HG03175 (cell line): ENCODE results near the gene OR6C75.
"Not testable (repeated sequence)": the region's sequence is repeated elsewhere in the genome, so short reads cannot be mapped to it uniquely, and the experiment has no call there.

Experiments used
- ATAC-seq: cut with Tn5 transposase; IDR thresholded peaks from one replicate; pipeline ENCODE4 v1.9.1; 2021; ENCODE audit warnings: mild to moderate bottlenecking, moderate library complexity; ENCODE audit not compliant: unreplicated experiment

Gene OR6C75

DNA sequence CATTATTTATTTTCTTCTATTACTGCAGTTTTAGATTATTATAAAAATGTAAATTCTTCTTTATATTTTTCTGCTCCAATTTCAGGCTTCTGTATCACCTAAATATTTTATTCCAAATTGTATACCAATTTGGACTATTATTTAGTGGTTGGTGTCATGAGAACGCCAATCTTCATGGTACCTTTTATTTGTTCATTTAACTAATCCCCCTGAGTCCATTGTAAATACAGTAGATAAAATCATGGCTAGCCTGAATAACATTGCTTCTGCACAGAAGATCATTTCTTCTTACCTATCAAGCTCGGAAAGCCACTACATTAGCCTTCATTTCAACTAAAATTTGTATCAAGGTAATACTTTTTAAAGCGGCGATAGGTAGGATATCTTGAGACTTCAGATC, at the start of gene OR6C75:
Gene OR6C75, plus strand, starts transcription at position 301 of the 400 bp plus-strand sequence. CDS start 2,136 bp downstream, outside the sequence.
- ATAC-seq, result no peak

DNA sequence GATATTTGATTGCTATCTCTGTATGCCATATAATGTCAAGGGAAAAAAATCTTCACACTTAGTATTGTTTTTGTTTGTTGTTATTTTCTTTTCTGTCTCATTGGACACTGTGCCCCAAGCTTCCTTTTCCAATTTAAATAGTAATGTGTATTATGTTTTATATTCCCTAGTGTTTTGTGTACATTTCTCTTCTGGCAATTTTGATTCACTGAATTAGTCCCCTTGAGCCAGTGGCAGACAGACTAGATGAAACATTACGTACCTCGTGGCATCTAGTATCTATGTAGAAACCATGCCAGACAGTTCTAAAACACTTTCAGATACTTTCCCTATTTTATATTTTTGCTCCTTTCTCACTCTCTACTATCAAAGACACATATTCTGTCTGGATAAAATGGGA, 48.7 kb upstream of the OR6C75 start, which contains the start of gene OR6C1:
Gene OR6C1, plus strand, starts transcription at position 301 of the 400 bp plus-strand sequence. CDS start 6,257 bp downstream, outside the sequence.
- ATAC-seq, result no peak

DNA sequence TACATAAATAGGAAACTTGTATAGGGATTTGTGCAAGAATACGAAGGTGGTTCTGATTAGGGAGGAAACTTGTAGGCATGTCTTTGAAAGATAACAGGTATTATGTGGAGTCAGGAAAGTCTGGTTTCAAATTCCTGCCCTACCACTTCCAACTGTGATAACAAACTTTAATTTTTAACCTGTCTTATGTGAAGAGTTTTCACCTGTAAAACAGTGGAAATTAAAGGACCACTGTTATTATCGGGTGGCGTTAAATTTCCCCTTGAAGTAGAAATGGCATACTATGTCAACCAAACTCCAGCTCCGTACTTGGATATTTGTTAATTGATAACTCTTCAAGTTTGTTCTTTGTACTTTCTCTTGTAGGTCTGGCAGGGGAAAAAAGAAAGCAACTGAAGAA, 42.6 kb upstream of the OR6C75 start:
- ATAC-seq, result no peak

DNA sequence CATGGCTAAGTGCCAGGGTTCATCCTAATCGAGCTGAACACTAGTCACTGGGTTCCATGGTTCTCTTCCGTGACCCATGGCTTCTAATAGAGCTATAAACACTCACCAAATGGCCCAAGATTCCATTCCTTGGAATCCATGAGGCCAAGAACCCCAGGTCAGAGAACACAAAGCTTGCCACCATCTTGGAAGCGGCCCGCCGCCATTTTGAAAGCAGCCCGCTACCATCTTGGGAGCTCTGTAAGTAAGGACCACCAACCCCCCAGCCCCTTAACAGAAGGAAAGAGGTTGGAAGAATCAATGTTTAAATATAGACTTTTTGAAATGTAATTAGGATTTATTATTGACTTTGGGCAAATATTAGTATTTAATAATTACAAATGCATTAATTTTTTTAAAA, 37.0 kb upstream of the OR6C75 start:
- ATAC-seq, result not testable (repeated sequence)

DNA sequence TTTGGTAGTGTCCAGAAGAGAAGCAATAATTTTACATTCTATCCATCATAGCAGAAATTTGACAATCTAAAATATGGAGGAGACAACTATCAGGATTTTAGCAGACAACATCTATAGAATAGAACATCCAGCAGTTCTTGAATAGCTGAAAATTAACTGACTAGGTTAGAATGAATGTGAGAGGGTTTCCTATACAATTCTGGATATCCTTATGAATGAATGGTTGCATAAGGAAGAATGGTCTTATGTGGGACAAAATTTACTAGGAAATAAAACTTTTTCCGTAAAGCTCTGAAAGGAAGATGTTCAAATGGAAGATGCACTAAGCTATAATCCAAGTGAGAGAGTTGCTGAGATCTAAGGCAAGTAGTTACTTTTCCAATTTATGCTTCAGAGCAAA, 32.3 kb upstream of the OR6C75 start, which contains the start of gene OR6C3:
Gene OR6C3, plus strand, starts transcription at position 301 of the 400 bp plus-strand sequence. CDS start 955 bp downstream, outside the sequence.
- ATAC-seq, result no peak

DNA sequence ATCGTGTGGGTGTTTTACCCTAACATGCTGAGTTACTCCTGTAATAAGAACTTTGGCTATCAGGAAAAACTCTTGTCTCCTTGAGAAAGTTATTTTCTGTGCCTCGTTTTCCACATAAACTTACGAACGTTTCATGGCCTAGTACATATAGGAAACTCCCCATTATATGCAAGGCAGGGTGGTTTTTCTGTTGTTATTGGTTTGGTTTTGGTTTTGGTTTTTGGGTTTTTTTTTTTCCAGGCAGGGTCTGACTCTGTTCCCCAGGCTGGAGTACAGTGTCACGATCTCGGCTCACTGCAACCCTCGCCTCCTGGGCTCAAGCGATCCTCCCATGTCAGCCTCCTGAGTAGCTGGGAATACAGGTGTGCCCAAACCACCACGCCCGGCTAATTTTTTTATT, 26.8 kb upstream of the OR6C75 start:
- no peak for ATAC-seq

DNA sequence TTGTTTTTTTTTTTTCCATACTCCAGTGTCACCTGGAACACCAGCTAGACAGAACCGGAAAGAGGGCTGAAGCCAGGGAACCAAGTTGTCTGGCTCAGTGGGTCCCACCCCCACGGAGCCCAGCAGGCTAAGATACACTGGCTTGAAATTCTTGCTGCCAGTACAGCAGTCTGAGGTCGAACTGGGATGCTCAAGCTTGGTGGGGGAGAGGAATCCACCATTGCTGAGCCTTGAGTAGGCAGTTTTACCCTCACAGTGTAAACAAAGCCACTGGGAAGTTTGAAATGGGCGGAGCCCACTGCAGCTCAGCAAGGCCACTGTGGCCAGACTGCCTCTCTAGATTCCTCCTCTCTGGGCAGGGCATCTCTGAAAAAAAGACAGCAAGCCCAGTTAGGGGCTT, 7.4 kb upstream of the OR6C75 start:
- not testable (repeated sequence) for ATAC-seq

DNA sequence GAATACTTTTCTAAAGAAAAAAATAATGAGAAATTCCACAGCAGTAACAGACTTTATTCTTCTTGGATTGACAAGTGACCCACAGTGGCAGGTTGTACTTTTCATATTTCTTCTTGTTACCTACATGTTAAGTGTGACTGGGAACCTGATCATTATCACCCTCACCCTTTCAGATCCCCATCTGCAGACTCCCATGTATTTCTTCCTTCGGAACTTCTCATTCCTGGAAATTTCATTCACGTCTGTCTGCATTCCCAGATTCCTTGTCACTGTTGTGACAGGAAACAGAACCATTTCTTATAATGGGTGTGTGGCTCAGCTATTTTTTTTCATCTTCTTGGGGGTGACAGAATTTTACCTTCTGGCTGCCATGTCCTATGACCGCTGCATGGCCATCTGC, 2.3 kb downstream of the OR6C75 start:
- no peak for ATAC-seq

DNA sequence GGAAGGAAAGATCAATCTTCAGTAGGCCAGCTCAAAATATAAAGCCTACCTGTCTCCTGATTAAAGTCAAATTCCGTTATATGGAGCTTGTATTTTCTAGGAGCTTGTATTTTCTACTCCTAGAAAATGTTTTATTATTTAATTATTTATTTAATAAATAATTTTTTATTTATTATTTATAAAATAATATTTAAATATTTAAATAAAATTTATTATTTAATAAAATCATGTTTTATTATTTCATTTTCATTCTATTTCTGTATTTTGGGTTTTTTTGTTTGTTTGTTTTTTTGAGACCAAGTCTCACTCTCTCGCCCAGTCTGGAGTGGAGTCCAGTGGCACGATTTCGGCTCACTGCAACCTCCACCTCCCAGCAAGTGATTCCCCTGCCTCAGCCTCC, 9.7 kb downstream of the OR6C75 start:
- ATAC-seq, result no peak

DNA sequence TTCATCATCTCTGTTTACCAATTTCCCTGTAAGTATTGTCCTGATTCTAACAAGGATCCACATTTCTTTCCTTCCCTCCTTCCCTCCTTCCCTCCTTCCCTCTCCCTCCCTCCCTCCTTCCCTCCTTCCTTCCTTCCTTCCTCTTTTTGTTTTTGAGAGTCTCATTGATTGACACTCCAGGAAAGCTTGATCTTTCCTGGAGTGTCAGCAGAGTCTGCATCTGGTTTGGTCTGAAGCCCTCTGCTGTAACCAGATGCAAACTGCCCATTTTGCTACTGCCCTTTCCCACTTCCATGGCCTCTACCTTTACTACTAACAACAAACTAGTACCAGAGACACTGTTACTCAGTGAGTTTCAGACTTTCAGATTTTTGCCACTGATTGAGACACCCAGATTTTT, 23.1 kb downstream of the OR6C75 start:
- no peak for ATAC-seq

DNA sequence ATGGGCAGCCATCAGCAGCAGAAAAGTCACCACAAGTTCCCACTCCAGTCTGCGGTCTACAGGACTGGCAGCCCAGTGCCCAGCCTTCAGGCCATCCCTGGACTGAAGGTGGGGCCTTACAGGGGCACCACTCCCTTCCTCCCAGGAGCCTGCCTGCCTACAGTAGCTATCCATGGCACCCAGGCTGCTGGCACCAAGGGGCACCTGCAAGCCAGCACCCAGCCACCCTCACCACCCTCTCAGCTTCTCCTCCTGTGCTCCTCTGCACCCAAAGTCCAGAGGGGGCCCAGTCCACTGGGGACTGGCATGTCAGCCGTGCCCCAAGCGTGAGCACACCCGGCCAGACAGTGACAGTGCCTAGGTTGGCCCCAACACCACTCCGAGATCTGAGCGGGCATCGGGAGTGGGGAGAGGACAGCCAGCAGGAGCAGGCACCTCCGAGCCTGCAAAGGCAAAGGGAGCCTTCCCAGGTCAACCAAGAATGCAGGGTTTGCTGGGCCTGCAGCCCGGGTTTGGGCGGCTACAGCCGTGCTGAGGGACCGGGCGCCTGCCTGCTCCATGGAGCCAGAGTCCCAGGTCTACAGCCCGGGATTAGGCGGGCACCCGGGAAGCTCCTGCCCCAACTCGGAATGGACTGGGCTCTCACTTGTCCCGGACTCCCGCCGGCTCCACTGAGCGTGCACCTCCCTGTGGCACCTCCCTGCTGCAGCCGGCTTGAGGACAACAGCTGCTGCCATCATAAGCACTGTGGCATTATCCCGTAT, 29.4 kb downstream of the OR6C75 start:
- ATAC-seq, result no peak

DNA sequence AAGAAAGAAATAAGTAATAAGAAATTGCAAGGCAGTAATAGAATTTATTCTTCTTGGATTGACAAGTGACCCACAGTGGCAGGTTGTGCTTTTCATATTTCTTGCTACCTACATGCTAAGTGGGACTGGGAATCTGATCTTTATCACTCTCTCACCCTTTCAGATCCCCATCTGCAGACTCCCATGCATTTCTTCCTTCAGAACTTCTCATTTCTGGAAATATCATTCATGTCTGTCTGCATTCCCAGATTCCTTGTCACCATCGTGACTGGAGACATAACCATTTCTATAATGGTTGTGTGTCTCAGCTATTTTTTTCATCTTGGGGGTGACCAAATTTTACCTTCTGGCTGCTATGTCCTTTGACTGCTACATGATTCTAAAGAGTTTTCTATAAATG, 33.6 kb downstream of the OR6C75 start:
- no peak for ATAC-seq

DNA sequence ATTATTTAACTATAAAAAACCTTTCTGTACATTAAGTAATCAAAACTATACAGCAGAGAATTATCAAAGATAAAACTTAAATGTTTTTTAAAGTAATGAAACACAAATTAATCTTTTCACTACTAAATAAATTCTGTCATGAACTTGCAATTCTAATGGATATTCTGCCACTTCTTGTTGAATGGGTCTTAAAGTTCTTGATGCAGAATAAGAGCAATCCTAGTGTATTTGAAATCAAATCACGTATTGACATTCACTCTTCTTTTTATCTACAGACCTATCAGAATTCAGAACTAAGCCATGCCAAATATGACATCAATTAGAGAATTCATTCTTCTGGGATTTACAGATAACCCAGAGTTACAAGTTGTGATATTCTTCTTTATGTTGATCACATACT, 37.5 kb downstream of the OR6C75 start, which contains the start of gene OR6C65:
Gene OR6C65, plus strand, starts transcription at position 301 of the 400 bp plus-strand sequence. Its CDS starts 0 bp downstream, at position 301.
- ATAC-seq, result no peak

DNA sequence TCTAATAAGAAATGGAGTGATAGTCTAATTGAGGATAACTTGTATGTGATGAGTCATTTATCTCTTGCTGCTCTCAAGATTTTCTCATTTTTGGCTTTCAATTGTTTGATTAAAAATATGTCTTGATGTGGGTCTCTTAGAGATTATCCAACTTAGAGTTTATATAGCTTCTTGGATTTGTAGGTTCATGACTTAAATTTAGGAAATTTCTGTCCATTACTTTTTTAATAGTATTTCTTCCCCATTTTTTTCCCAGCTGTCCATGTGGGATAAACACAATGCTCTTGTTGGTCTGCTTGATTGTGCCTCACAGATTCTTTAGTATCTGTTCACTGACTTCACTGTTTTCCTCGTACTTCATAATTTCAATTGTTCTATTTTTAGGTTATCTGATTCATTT, 45.1 kb downstream of the OR6C75 start:
- no peak for ATAC-seq

DNA sequence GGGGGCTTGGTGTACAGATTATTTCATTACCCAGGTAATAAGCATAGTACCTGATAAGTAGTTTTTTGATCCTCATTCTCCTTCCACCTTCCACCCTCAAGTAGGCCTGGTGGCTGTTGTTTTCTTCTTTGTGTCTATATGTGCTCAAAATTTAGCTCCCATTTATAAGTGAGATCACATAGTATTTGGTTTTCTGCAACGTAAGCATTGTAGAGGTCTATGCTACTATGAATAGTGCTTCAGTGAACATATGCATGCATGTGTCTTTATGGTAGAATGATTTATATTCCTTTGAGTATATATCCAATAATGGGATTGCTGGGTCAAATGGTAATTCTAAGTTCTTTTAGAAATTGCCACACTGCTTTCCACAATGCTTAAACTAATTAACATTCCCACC, 46.4 kb downstream of the OR6C75 start:
- not testable (repeated sequence) for ATAC-seq

DNA sequence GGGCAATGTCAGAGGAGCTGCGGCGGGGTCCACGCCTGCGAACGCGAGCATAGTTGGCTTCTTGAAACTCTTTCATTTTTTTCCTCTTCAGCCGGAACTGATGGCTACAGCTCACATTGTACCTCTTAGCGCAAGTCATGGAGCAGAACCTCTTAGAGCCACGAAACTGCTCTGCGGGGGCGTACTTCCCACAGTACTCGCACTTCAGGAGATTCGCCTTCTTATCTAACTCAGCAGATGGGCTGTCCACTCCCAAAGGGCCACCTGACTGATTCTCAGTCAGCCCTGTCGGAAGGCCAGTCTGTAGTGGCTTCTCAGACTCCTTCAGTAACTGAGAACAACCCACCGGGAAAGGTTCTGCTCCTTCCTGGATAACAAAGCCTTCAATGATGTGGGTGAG, 49.4 kb downstream of the OR6C75 start:
- ATAC-seq, result not testable (repeated sequence)

DNA sequence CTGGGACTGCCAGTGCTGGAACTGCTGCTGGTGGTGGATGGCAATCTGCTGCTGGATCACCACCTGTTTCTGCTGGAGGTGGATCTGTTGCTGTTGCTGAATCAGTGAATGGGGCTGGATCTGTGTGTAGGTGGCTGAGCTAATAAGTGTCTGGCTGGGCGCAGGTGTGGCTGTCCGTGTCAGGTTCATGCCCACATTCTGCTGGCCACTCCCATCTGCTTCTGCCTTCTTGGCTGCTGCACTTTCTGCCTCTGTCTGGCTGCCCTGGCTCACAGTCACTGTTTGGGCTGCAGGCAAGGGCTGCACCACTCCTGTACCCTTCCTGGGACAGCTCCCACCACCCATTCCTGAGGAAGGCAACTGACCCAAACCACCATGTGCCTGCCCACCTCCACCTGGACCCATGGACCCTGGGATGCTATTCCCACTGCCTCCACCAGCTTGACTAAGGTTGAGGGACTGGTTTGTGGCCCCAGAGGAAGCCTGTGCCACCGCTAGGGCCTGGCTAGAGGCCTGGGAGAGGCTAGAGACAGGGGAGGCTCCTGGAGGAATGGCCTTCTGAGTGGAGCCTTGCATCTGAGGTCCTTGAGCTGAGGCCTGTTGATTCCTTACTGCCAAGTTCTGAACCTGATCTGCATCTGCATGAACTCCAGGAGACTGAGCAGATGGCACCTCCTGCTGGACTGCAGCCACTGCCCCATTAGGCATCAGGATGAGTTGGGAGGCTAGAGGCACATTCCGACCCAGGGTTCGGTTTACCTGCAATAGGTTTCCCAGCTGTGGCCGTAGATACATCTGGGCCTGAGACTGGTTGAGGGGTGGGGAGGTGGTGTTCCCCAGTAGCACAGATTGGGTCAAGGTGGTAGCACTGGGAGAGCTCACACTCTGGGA, 51.0 kb downstream of the OR6C75 start:
- not testable (repeated sequence) for ATAC-seq

DNA sequence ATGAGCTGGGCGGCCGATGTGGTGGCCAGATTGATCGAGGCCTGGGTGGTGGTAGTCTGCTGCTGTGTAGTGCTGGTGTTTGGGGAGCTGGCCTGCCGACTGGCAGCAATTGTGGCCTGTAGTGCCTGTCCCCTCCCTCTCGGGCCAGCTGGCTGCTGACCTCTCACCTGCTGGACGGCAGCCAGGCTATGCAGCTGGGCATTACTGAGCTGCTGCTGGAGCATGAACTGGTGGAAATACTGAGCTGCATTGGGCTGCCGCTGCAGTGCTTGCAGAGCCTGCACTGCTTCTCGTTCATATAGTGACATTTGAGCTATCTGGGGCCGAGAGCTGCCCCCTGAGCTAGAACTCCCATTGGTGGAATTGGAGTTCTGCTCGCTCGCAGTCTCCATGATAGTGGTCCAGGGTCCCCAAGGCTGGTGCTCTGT, 51.6 kb downstream of the OR6C75 start:
- not testable (repeated sequence) for ATAC-seq

DNA sequence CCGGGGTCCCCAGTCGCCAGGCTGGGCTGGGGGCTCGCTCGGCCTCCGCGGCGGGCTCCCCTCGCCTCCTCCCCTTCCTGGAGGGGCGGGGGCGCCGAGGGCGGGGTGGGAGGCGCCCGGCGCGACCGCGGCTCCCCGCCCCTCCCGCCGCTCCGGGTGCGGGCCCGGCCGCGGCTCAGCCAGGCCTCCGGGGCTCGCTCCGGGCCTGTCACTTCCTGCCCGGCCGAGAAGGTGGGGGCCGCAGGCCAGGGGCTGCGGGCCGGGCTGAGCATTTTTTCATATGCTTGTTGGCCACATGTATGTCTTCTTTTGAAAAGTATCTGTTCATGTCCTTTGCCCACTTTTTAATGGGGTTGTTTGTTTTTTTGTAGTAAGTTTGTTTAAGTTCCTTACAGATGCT, 52.1 kb downstream of the OR6C75 start:
- not testable (repeated sequence) for ATAC-seq

DNA sequence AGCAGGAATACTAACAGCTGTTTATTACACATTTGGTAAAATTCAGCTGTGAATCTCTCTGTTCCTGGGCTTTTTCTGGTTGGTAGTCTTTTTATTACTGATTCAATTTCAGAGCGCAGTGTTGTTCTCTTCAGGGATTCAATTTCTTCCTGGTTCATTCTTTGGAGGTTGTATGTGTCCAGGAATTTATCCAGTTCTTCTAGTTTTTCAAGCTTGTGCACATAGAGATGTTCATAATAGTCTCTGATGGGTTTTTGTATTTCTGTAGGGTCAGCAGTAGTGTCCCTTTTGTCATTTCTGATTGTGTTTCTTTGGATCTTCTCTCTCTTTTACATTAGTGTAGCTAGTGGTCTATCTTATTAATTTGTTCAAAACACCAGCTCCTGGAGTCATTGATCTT, 54.2 kb downstream of the OR6C75 start:
- no peak for ATAC-seq
